H1 (cell line): Measurements from ENCODE around the gene DBNL.

Source experiments
- CTCF ChIP-seq, 3 experiments: IDR thresholded peaks; 1 replicate in 2 of 3; 2 replicates in 1 of 3; pipeline versions ENCODE4 v1.5.1 to v1.6.1; 2011; ENCODE audit warnings: low read length in 3 of 3, mild to moderate bottlenecking in 3 of 3, inconsistent platforms in 2 of 3, low read depth in 1 of 3, moderate library complexity in 1 of 3; ENCODE audit not compliant: insufficient read depth in 1 of 3; ENCODE audit errors: control extremely low read depth in 1 of 3
- EGR1 ChIP-seq: IDR thresholded peaks from 2 replicates; pipeline ENCODE4 v1.6.1; 2011; ENCODE audit warnings: low read depth, low read length, borderline replicate concordance
- EP300 ChIP-seq, 2 experiments: IDR thresholded peaks; 1 replicate in 1 of 2; 2 replicates in 1 of 2; pipeline ENCODE4 v1.6.1; 2011 to 2012; ENCODE audit warnings: low read depth in 2 of 2, low read length in 2 of 2, mild to moderate bottlenecking in 2 of 2, borderline replicate concordance in 1 of 2, inconsistent platforms in 1 of 2, moderate library complexity in 1 of 2
- EZH2 ChIP-seq: fragments of 200-600 bp; sonication (generic); IDR thresholded peaks from 2 replicates; pipeline ENCODE4 v1.7.1; 2012; ENCODE audit warnings: low read depth, mild to moderate bottlenecking, moderate library complexity, low read length, inconsistent platforms; ENCODE audit not compliant: severe bottlenecking
- RBBP5 ChIP-seq: IDR thresholded peaks from 2 replicates; pipeline ENCODE4 v1.7.1; 2012; ENCODE audit warnings: low read depth, mild to moderate bottlenecking, inconsistent platforms, low read length, moderate library complexity, borderline replicate concordance
- RXRA ChIP-seq: IDR thresholded peaks from 2 replicates; pipeline ENCODE4 v1.6.1; 2011; ENCODE audit warnings: low read depth, mild to moderate bottlenecking, low read length, moderate library complexity; ENCODE audit not compliant: insufficient read depth
- TAF1 ChIP-seq: IDR thresholded peaks from 2 replicates; pipeline ENCODE4 v1.6.1; 2011; ENCODE audit warnings: mild to moderate bottlenecking, low read depth, low read length
- TEAD4 ChIP-seq: IDR thresholded peaks from 2 replicates; pipeline ENCODE4 v1.6.1; 2012; ENCODE audit warnings: low read depth, low read length, inconsistent platforms, mixed read lengths
- ZNF274 ChIP-seq: IDR thresholded peaks from 2 replicates; pipeline ENCODE4 v1.7.0; 2012; ENCODE audit warnings: low read length, borderline replicate concordance; ENCODE audit errors: extremely low read depth

- TF ChIP-seq EGR1, result no peak
- TF ChIP-seq TEAD4, result no peak
- no peak for TF ChIP-seq RXRA
- TF ChIP-seq CTCF (IDR thresholded peaks at IDR 0.05; ENCODE audit: control extremely low read depth in 1 of 3, insufficient read depth in 1 of 3, low read depth in 1 of 3, low read length in 3 of 3), result no peak
- no peak for TF ChIP-seq EP300 (IDR thresholded peaks at IDR 0.05; ENCODE audit: borderline replicate concordance in 1 of 2, low read depth in 2 of 2, low read length in 2 of 2)
- TF ChIP-seq RBBP5, result no peak
- TF ChIP-seq EZH2, result no peak
- TF ChIP-seq TAF1, result no peak
- TF ChIP-seq ZNF274, result no peak
Measured at GRCh38 chr7:44043902-44044301, 600 bp upstream of the DBNL start.
